HEK293 (cell line): ENCODE data around the gene PPP1R10.

Experiments
- BCL11A ChIP-seq: fragments of 450-650 bp; formaldehyde crosslinking; IDR thresholded peaks from 2 replicates; pipeline ENCODE4 v1.5.1; 2016; ENCODE audit warnings: low read depth, missing biosample characterization, missing genetic modification characterization
- CTCF ChIP-seq: fragments of 450-650 bp; formaldehyde crosslinking; IDR thresholded peaks from 2 replicates; pipeline ENCODE4 v1.5.1; 2016; ENCODE audit warnings: missing biosample characterization, missing genetic modification characterization
- ZBTB49 ChIP-seq: fragments of 450-650 bp; formaldehyde crosslinking; IDR thresholded peaks from 2 replicates; pipeline ENCODE4 v1.5.1; 2016; ENCODE audit warnings: missing biosample characterization, missing genetic modification characterization, low read depth
- ZNF350 ChIP-seq: fragments of 450-650 bp; formaldehyde crosslinking; IDR thresholded peaks from 2 replicates; pipeline ENCODE4 v1.5.0; 2017; ENCODE audit warnings: missing biosample characterization, mild to moderate bottlenecking, missing genetic modification characterization

- peak; percentile 62 for TF ChIP-seq CTCF (tag by site-specific recombination)
- TF ChIP-seq ZNF350 (tag by site-specific recombination) = no peak
- no peak for TF ChIP-seq ZBTB49 (tag by site-specific recombination)
- peak; percentile 97 for TF ChIP-seq BCL11A
Observed at GRCh38 chr6:30556066-30556905, 60.8 kb downstream of the PPP1R10 start, which contains the start of gene GNL1.
